Ascending aorta (tissue), 2 donors: Measurements from ENCODE around the gene CDKN2B. TPM values are rescaled to one million over a fixed set of nuclear protein-coding genes. Genes with fewer than 3 reads are reported as not detected.

Experiments used
- DNase-seq, 2 donors: peaks; one replicate each; pipeline ENCODE4 v3.0.0-alpha.2; 2019; ENCODE audit warnings: low spot score in 2 of 2
- H3K27ac ChIP-seq, 2 donors: fragments of 200-600 bp; sonication (generic); one replicate each; pipeline ENCODE4 v1.5.1; 2016 to 2017; ENCODE audit warnings: mild to moderate bottlenecking in 1 of 2
- H3K27me3 ChIP-seq: fragments of 200-600 bp; sonication (generic); one replicate; pipeline ENCODE4 v1.5.1; 2017
- H3K36me3 ChIP-seq, 2 donors: fragments of 200-600 bp; sonication (generic); one replicate each; pipeline ENCODE4 v1.5.1; 2016
- H3K4me1 ChIP-seq, 2 donors: fragments of 200-600 bp; sonication (generic); one replicate each; pipeline ENCODE4 v1.5.1; 2016 to 2017; ENCODE audit warnings: mild to moderate bottlenecking in 1 of 2
- H3K4me3 ChIP-seq, 2 donors: fragments of 200-600 bp; sonication (generic); one replicate each; pipeline ENCODE4 v1.5.1; 2016 to 2017; ENCODE audit warnings: mild to moderate bottlenecking in 1 of 2
- H3K9me3 ChIP-seq, 2 donors: fragments of 200-600 bp; sonication (generic); one replicate each; pipeline ENCODE4 v1.5.1; 2016
- intact Hi-C: fragments of 100-400 bp; cut with DNase I; formaldehyde crosslinking; loops from one replicate; pipeline ENCODE4 v1.15.1; 2023
- total RNA-seq: library from RNA; depleted of rRNA; stranded (reverse); fragments of >200 nt; gene quantifications from one replicate; pipeline ENCODE4 v1.1.0, GENCODE V29; 2016
- TF ChIP-seq, protein P1 (sequence below), 3 experiments: fragments of 200-600 bp in 2 of 3; fragments of 450-650 bp in 1 of 3; sonication (generic) in 2 of 3; IDR thresholded peaks; one replicate each; pipeline ENCODE4 v1.5.1; 2016 to 2019; ENCODE audit warnings: antibody characterized with exemption in 3 of 3, mild to moderate bottlenecking in 1 of 3, moderate library complexity in 1 of 3

The CDKN2B gene
- total RNA-seq, 1 donor from 2014 or later, result 11.4 TPM

DNA sequence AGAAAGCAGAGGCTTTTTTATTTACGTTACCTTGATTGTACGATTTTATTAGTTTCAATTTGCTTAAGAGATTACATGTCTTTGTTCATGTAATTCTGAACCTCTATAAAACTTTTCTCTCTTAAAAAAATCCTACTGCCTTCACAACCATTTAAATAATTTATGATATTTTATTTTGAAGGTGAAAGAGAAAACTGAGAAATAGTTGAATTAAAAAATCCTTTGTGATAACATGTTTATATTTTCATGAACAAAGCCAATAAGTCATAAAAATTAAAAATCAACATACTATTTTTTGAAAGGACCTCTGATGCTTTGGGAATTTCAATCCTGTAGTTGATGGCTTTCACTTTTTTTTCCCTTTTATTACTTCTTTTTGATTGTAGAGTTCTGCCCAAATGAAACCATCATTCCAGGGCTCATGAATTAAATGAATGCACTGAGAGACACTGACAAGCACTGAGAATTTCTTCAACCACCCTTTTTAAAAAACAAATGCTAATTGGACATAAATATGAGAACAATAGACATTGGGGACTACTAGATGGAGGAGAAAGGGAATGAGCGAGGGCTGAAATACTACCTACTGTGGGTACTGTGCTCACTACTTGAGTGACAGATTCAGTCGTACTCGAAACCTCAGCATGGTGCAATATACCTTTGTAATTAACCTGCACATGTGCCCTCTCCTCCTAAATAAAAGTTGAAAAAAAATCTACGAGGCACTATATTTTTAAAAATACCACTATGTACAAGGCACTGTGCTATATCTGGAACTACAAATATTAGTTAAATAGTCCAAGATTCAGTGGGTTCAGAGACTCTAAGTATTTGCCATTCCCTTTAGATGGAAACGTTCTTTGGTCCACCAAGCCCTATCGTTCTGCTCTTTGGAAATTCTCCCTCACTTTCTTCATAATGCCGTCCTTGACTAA, 20.8 kb downstream of the CDKN2B start:
- no peak overlapping the region for H3K4me3 ChIP-seq
- H3K4me1 ChIP-seq, result no peaks in the 10 kb centered on the region
- H3K36me3 ChIP-seq, result no peaks in the 10 kb centered on the region
- no peak for DNase-seq
- no peaks in the 10 kb centered on the region for H3K27me3 ChIP-seq
- intact Hi-C loops, result loop anchor here (10.0 kb wide), 1 partner anchor 434 kb away; no protein-coding TSS in a partner anchor
- H3K27ac ChIP-seq, result no peak overlapping the region
- TF ChIP-seq, protein P1, sequence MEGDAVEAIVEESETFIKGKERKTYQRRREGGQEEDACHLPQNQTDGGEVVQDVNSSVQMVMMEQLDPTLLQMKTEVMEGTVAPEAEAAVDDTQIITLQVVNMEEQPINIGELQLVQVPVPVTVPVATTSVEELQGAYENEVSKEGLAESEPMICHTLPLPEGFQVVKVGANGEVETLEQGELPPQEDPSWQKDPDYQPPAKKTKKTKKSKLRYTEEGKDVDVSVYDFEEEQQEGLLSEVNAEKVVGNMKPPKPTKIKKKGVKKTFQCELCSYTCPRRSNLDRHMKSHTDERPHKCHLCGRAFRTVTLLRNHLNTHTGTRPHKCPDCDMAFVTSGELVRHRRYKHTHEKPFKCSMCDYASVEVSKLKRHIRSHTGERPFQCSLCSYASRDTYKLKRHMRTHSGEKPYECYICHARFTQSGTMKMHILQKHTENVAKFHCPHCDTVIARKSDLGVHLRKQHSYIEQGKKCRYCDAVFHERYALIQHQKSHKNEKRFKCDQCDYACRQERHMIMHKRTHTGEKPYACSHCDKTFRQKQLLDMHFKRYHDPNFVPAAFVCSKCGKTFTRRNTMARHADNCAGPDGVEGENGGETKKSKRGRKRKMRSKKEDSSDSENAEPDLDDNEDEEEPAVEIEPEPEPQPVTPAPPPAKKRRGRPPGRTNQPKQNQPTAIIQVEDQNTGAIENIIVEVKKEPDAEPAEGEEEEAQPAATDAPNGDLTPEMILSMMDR (IDR thresholded peaks at IDR 0.05), result no peak
- no peaks in the 10 kb centered on the region for H3K9me3 ChIP-seq

DNA sequence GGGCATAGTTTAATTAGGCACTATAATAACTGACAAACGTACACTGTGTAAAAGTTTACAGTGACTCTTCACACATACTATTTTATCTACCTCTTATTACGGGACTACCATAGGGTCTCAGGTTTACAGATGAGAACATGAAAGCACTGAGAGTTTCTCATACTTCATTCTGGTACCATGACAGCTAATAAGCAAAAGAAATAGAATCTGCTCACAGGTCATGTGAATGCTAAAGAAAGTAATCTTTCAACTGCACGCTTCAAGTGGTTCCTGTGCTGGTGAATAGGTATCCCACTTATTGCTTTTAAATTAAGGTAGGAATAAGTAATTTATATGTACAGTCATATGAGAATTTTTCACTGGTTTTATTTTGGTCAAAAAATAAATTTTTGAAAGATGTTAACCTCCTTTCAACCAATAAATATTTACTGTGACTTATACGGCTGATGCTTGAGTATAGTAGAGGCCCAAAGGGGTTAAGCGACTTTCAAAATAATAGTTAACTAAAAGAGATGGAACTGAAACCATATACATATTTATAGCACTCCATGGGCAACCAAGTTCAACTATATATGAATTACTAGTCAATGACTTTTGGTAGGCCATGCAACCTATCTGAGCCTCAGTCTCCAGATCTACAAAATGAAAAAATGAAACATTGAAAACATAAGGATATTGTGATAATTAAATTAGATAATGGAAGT, 23.0 kb downstream of the CDKN2B start:
- intact Hi-C loops, result loop anchor here (10.0 kb wide), 1 partner anchor 431 kb away; no protein-coding TSS in a partner anchor
- DNase-seq, result no peak
- no peaks in the 10 kb centered on the region for H3K9me3 ChIP-seq
- H3K4me3 ChIP-seq, result no peak overlapping the region
- no peaks in the 10 kb centered on the region for H3K36me3 ChIP-seq
- no peaks in the 10 kb centered on the region for H3K4me1 ChIP-seq
- H3K27me3 ChIP-seq, result no peaks in the 10 kb centered on the region
- H3K27ac ChIP-seq, result no peak overlapping the region
- TF ChIP-seq, protein P1 (IDR thresholded peaks at IDR 0.05), result no peak

- TF ChIP-seq, protein P1 (IDR thresholded peaks at IDR 0.05), result no peak
- H3K27me3 ChIP-seq, result peaks cover 5% of the 10 kb centered on the region
- no peaks in the 10 kb centered on the region for H3K4me1 ChIP-seq
These were observed 25.0 kb downstream of the CDKN2B start for GRCh38 chr9:21984101-21984500.

GRCh38 chr9:21983561-21983935, 25.6 kb downstream of the CDKN2B start:
- no peak for DNase-seq
- TF ChIP-seq, protein P1 (IDR thresholded peaks at IDR 0.05), result no peak
- H3K4me1 ChIP-seq, result no peaks in the 10 kb centered on the region
- H3K36me3 ChIP-seq, result no peaks in the 10 kb centered on the region
- no peaks in the 10 kb centered on the region for H3K9me3 ChIP-seq
- intact Hi-C loops, result loop anchor here (10.0 kb wide), 1 partner anchor 429 kb away; no protein-coding TSS in a partner anchor
- no peak overlapping the region for H3K4me3 ChIP-seq
- H3K27me3 ChIP-seq, result peaks cover 5% of the 10 kb centered on the region
- H3K27ac ChIP-seq, result no peak overlapping the region

More at GRCh38 chr9:21984101-21984500, 25.0 kb downstream of the CDKN2B start:
- Histone ChIP-seq H3K27ac (no peak overlapping the region), H3K4me3 (no peak overlapping the region), H3K9me3 (no peaks in the 10 kb centered on the region), H3K36me3 (no peaks in the 10 kb centered on the region)
- DNase-seq, result no peak
- intact Hi-C loops, result loop anchor here (10.0 kb wide), 1 partner anchor 429 kb away; no protein-coding TSS in a partner anchor

DNA sequence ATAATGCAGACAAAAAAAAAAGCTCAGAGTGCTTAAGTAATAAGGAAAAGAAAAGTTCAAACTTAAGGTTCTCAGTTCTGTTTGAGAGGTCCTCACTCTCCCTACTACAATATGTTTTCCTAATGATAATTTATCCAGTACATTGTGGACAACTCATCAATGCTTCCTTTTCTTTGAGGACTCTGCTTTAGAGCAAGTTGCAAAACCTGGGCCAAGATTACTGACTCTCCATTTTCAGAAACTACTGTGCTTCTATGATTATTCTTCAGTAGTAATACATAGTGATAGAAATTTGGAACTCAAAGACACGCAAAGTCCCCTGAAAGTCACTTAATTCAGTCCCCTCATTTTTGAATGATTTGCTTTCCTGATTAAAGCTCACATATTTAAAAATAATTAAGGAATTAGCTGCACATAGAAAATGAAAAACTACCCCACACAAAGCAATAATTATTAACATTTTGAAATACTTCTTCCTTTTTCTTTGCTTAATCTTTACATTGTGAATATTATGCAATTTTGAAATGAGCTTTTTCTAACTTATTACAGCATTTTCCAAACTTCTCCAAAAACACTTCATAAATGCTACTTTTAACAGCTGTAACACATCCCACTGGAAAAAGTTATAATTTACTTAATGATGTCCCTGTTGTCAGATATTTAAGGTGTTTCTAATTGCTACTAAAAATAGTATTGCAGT, 26.1 kb downstream of the CDKN2B start:
- no peaks in the 10 kb centered on the region for H3K36me3 ChIP-seq
- H3K4me3 ChIP-seq, result no peak overlapping the region
- TF ChIP-seq, protein P1 (IDR thresholded peaks at IDR 0.05), result no peak
- no peak overlapping the region for H3K27ac ChIP-seq
- intact Hi-C loops, result loop anchor here (10.0 kb wide), 1 partner anchor 428 kb away; no protein-coding TSS in a partner anchor
- H3K27me3 ChIP-seq, result peaks cover 5% of the 10 kb centered on the region
- no peaks in the 10 kb centered on the region for H3K9me3 ChIP-seq
- no peaks in the 10 kb centered on the region for H3K4me1 ChIP-seq
- DNase-seq, result no peak
